Progenitor cell of endocrine pancreas (in vitro differentiated cells): Measurements from ENCODE around the gene KLHL17. TPM values are rescaled to one million over a fixed set of nuclear protein-coding genes. Genes with fewer than 3 reads are reported as not detected.

ENCODE experiments used
- DNase-seq: peaks from one replicate; pipeline ENCODE4 v3.0.0; 2021; ENCODE audit warnings: low spot score; ENCODE audit not compliant: unreplicated experiment
- H3K27ac Mint-ChIP-seq: 2 replicates; pipeline ENCODE4 v1.8.0; 2021; ENCODE audit warnings: mild to moderate bottlenecking, moderate library complexity, mixed read lengths
- H3K27me3 Mint-ChIP-seq: 2 replicates; pipeline ENCODE4 v1.8.0; 2021; ENCODE audit warnings: mixed read lengths
- H3K36me3 Mint-ChIP-seq: 2 replicates; pipeline ENCODE4 v1.8.0; 2022; ENCODE audit warnings: mixed read lengths; ENCODE audit not compliant: insufficient read depth
- H3K4me1 Mint-ChIP-seq: 2 replicates; pipeline ENCODE4 v1.8.0; 2021; ENCODE audit warnings: low read depth, mixed read lengths
- H3K4me3 Mint-ChIP-seq: 2 replicates; pipeline ENCODE4 v1.8.0; 2021; ENCODE audit warnings: low read depth, mild to moderate bottlenecking, moderate library complexity, mixed read lengths
- H3K9me3 Mint-ChIP-seq: 2 replicates; pipeline ENCODE4 v1.8.0; 2021; ENCODE audit warnings: low read depth, mixed read lengths
- CTCF ChIP-seq: fragments of 200-600 bp; sonication (generic); IDR thresholded peaks from one replicate; pipeline ENCODE4 v1.5.0; 2021; ENCODE audit warnings: antibody characterized with exemption, mild to moderate bottlenecking; ENCODE audit not compliant: unreplicated experiment
- total RNA-seq: library from RNA; stranded (reverse); gene quantifications from 2 replicates; pipeline ENCODE4 v1.2.1, GENCODE V29; 2021

KLHL17 gene
- total RNA-seq, 1 donor from 2014 or later = 45.3 TPM

- peak; percentile 14 for TF ChIP-seq CTCF
- no peak overlapping the region for H3K27ac Mint-ChIP-seq
These were observed 41.0 kb upstream of the KLHL17 start for GRCh38 chr1:919271-919872.

DNA sequence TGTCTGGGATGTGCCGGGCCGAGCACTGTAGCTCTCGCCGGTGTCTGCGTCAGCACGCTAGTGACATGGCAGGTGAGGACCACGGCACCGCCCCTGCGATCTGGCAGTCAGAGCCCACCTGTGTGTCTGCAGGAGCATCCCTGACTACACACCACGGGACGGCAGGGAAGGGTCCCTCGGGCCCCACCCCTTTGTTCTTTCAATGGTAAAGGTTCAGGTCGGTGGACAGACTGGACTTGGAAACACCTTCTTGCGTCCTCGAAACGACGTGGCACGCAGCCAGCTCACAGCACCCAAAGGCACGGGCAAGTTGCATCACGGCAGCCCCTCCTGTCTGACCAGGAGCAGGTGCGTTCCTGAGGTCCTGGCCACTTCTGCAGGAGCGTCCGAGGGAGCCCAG lies 40.4 kb upstream of the KLHL17 start:
- no peaks in the 10 kb centered on the region for H3K9me3 Mint-ChIP-seq
- H3K4me1 Mint-ChIP-seq = peaks cover 28% of the 10 kb centered on the region
- DNase-seq = no peak
- no peak overlapping the region for H3K4me3 Mint-ChIP-seq
- peaks cover 3% of the 10 kb centered on the region for H3K36me3 Mint-ChIP-seq
- no peak for TF ChIP-seq CTCF
- peaks cover 47% of the 10 kb centered on the region for H3K27me3 Mint-ChIP-seq
- no peak overlapping the region for H3K27ac Mint-ChIP-seq

More at GRCh38 chr1:919271-919872, 41.0 kb upstream of the KLHL17 start:
- H3K4me1 Mint-ChIP-seq = peaks cover 28% of the 10 kb centered on the region
- no peaks in the 10 kb centered on the region for H3K9me3 Mint-ChIP-seq
- no peak overlapping the region for H3K4me3 Mint-ChIP-seq
- peaks cover 3% of the 10 kb centered on the region for H3K36me3 Mint-ChIP-seq
- no peak for DNase-seq
- peaks cover 53% of the 10 kb centered on the region for H3K27me3 Mint-ChIP-seq

DNA sequence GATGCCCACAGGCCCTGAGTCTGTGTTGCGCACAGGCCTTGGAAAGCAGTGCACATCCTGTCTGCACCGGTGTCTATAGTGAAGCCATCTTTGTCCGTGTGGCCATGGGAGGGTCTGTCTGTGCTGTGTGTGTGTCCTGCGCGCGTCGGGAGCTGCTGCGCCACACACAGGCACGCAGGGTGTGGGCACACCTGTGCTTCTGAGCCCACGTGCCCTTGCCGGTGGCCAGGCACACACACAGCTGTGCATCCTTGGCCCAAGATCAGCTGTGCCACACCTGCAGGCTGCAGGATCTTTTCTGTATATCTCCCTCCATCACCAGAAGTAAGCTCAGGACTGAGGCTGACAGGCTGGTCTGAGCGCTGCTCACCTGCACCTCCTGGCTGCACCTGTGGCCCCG lies 39.9 kb upstream of the KLHL17 start:
- Mint-ChIP-seq H3K27ac (no peak overlapping the region), H3K4me3 (no peak overlapping the region), H3K9me3 (no peaks in the 10 kb centered on the region), H3K36me3 (peaks cover 3% of the 10 kb centered on the region), H3K27me3 (peaks cover 44% of the 10 kb centered on the region), H3K4me1 (peaks cover 28% of the 10 kb centered on the region)
- no peak for DNase-seq
- no peak for TF ChIP-seq CTCF

DNA sequence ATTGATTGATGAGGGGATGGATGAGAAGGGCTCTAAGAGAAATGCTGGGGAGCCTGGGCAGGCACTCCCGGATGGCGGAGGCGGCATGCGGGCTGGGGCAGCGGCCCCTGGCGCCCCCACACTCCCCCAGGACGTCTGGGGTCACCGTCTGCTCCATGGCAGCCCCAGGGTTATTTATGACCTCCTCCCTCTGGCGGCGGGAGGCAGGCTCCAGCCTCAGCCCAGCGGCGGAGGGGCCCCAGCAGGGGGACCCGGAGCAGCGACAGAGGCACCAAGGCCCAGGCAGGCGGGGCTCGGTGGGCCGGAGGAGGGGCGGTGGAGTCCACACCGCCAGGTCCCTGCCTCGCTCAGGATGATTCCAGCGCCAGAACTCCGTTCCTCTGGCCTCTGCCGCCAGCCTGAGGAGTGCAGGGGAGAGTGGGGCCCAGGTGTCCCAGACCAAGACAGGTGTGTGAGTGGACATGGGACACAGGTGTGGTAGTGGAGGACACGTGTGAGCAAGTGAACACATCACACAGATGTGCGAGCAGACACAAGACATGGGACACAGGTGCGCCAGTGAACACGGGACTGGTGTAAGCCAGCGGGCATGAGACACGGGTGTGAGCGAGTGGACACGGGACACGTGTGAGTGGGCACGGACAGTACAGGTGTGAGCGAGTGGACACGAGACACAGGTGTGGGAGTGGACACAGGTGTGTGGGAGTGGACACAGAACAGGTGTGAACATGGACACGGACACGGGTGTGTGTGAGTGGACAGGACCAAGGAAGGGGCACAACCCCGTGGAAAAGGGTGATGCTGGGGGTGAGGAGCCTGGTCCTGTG lies 39.2 kb upstream of the KLHL17 start:
- Mint-ChIP-seq H3K27me3 (peaks cover 46% of the 10 kb centered on the region), H3K36me3 (peaks cover 3% of the 10 kb centered on the region), H3K9me3 (no peaks in the 10 kb centered on the region), H3K4me1 (peaks cover 24% of the 10 kb centered on the region), H3K27ac (no peak overlapping the region), H3K4me3 (peak overlapping the region; percentile 6)
- peak; percentile 51 for TF ChIP-seq CTCF
- peak; percentile 64 for DNase-seq

DNA sequence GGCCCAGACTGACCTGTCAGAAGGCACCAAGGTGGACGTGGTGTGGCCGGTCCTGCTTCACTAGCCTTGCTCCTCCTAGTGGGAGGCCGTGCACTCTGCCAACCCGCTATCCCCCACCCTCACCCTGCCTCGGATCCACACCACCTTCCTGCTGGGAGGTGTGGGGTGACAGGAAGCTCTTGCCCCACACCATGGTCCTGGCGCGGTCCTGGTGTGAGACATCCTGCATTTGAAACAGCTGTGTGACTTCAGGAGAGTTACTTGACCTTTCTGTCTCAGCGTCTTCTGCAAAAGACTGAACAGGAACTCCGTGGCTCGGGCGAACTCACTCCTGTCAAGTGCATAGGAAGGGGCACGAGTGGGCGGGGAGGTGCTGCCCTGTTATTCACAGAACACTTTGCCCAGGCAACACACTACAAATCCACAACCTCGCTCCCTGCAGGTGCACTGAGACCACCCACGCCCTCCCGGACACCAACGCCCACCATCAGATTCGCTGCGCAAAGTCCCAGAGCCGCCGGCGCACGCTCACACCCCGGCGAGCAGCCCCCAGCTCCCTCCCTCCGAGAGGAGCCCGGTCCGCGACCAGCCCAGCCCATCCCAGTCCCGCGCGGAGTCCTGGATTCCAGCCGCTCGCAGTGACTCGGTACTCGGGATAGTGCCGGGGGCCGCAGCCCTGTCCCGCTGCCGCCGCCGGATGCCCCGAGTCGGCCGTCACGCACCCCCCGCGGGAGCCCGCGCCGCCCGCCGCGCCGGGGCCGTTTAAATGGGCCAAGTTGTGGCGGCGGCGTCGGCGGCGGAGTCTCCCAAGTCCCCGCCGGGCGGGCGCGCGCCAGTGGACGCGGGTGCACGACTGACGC lies 37.0 kb upstream of the KLHL17 start, which contains the start of gene SAMD11:
Gene SAMD11 (plus strand): TSS at position 793 of the 860 bp plus-strand sequence. CDS start 509 bp downstream, outside the sequence.
- Mint-ChIP-seq H3K36me3 (peaks cover 3% of the 10 kb centered on the region), H3K27ac (no peak within 1 kb of the TSS), H3K4me1 (peaks cover 16% of the 10 kb centered on the region), H3K27me3 (peaks cover 54% of the 10 kb centered on the region), H3K4me3 (peak within 1 kb of the TSS; percentile 74), H3K9me3 (no peaks in the 10 kb centered on the region)
- DNase-seq = peak; percentile 80
- TF ChIP-seq CTCF = no peak
